H9 (cell line): ENCODE data around the gene PWWP2B. TPM values are rescaled to one million over a fixed set of nuclear protein-coding genes. Genes with fewer than 3 reads are reported as not detected.

Experiments
- DNase-seq: peaks from one replicate; pipeline ENCODE4 v3.0.0-alpha.2; 2017
- H2AFZ ChIP-seq: one replicate; pipeline ENCODE4 v1.6.1; 2013; ENCODE audit warnings: mild to moderate bottlenecking, low read length, control low read depth, moderate library complexity
- H2AK5ac ChIP-seq: 2 replicates; pipeline ENCODE4 v1.6.1; 2013; ENCODE audit warnings: low read length, control low read depth, mixed read lengths; ENCODE audit not compliant: insufficient read length
- H2BK120ac ChIP-seq: one replicate; pipeline ENCODE4 v1.6.1; 2013; ENCODE audit warnings: low read depth, mild to moderate bottlenecking, low read length, control low read depth, inconsistent platforms; ENCODE audit not compliant: poor library complexity, severe bottlenecking
- H2BK12ac ChIP-seq: 2 replicates; pipeline ENCODE4 v1.6.1; 2013; ENCODE audit warnings: low read length, control low read depth, mixed read lengths, low read depth; ENCODE audit not compliant: insufficient read length
- H2BK15ac ChIP-seq: 2 replicates; pipeline ENCODE4 v1.6.1; 2013; ENCODE audit warnings: low read depth, low read length, control low read depth
- H2BK20ac ChIP-seq: one replicate; pipeline ENCODE4 v1.6.1; 2013; ENCODE audit warnings: low read depth, mild to moderate bottlenecking, low read length, control low read depth, inconsistent platforms; ENCODE audit not compliant: poor library complexity, severe bottlenecking
- H2BK5ac ChIP-seq: 2 replicates; pipeline ENCODE4 v1.6.1; 2013; ENCODE audit warnings: low read length, control low read depth, mixed read lengths; ENCODE audit not compliant: insufficient read length
- H3K14ac ChIP-seq: 2 replicates; pipeline ENCODE4 v1.6.1; 2013; ENCODE audit warnings: low read length, control low read depth; ENCODE audit not compliant: insufficient read depth
- H3K18ac ChIP-seq: 2 replicates; pipeline ENCODE4 v1.6.1; 2013; ENCODE audit warnings: low read depth, mild to moderate bottlenecking, mixed read lengths, low read length, control low read depth; ENCODE audit not compliant: insufficient read length
- H3K23ac ChIP-seq: 2 replicates; pipeline ENCODE4 v1.6.1; 2013; ENCODE audit warnings: low read length, control low read depth, mixed read lengths, low read depth; ENCODE audit not compliant: insufficient read length
- H3K23me2 ChIP-seq: 2 replicates; pipeline ENCODE4 v1.6.1; 2013; ENCODE audit warnings: low read depth, mild to moderate bottlenecking, mixed read lengths, low read length, control low read depth; ENCODE audit not compliant: insufficient read length, poor library complexity, severe bottlenecking
- H3K27ac ChIP-seq: 2 replicates; pipeline ENCODE4 v1.5.1; 2013; ENCODE audit warnings: low read length, control low read depth, mixed read lengths, low read depth; ENCODE audit not compliant: insufficient read length
- H3K27me3 ChIP-seq: 2 replicates; pipeline ENCODE4 v1.6.1; 2013; ENCODE audit warnings: low read length, control low read depth, inconsistent platforms; ENCODE audit not compliant: insufficient read depth
- H3K4ac ChIP-seq: 2 replicates; pipeline ENCODE4 v1.6.1; 2013; ENCODE audit warnings: low read depth, mild to moderate bottlenecking, control low read depth, inconsistent platforms, low read length, moderate library complexity
- H3K4me1 ChIP-seq: 2 replicates; pipeline ENCODE4 v1.6.1; 2013; ENCODE audit warnings: low read length, control low read depth, inconsistent platforms; ENCODE audit not compliant: insufficient read depth
- H3K4me2 ChIP-seq: 2 replicates; pipeline ENCODE4 v1.6.1; 2013; ENCODE audit warnings: low read length, control low read depth, mixed read lengths; ENCODE audit not compliant: insufficient read length, insufficient read depth
- H3K56ac ChIP-seq: 2 replicates; pipeline ENCODE4 v1.6.1; 2013; ENCODE audit warnings: low read depth, mild to moderate bottlenecking, mixed read lengths, low read length, control low read depth; ENCODE audit not compliant: insufficient read length
- H3K79me1 ChIP-seq: 2 replicates; pipeline ENCODE4 v1.6.1; 2013; ENCODE audit warnings: low read depth, mild to moderate bottlenecking, moderate library complexity, low read length, control low read depth, inconsistent platforms; ENCODE audit not compliant: insufficient read depth, poor library complexity, severe bottlenecking
- H3K79me2 ChIP-seq: 2 replicates; pipeline ENCODE4 v1.6.1; 2013; ENCODE audit warnings: low read length, control low read depth, inconsistent platforms; ENCODE audit not compliant: insufficient read depth
- H3K9ac ChIP-seq: 2 replicates; pipeline ENCODE4 v1.6.1; 2013; ENCODE audit warnings: low read length, control low read depth, mixed read lengths; ENCODE audit not compliant: insufficient read length; ENCODE audit errors: extremely low read depth
- H3K9me3 ChIP-seq: one replicate; pipeline ENCODE4 v1.6.1; 2013; ENCODE audit warnings: low read depth, low read length, inconsistent platforms; ENCODE audit not compliant: control insufficient read depth
- H3T11ph ChIP-seq: one replicate; pipeline ENCODE4 v1.6.1; 2013; ENCODE audit warnings: mild to moderate bottlenecking, low read length, control low read depth, inconsistent platforms
- H4K20me1 ChIP-seq: one replicate; pipeline ENCODE4 v1.6.1; 2013; ENCODE audit not compliant: control insufficient read depth, insufficient read length, insufficient read depth
- H4K5ac ChIP-seq: 2 replicates; pipeline ENCODE4 v1.6.1; 2013; ENCODE audit warnings: low read depth, mild to moderate bottlenecking, mixed read lengths, low read length, control low read depth; ENCODE audit not compliant: insufficient read length
- H4K8ac ChIP-seq: replicated peaks from 2 replicates; pipeline ENCODE4 v1.6.1; 2013; ENCODE audit warnings: low read length, control low read depth, mixed read lengths, low read depth; ENCODE audit not compliant: insufficient read length
- H4K91ac ChIP-seq: 2 replicates; pipeline ENCODE4 v1.6.1; 2013; ENCODE audit warnings: low read depth, mild to moderate bottlenecking, moderate library complexity, mixed read lengths, low read length, control low read depth; ENCODE audit not compliant: insufficient read length
- H3K27ac Mint-ChIP-seq, 3 experiments: 2 replicates in 2 of 3; 3 replicates in 1 of 3; pipeline ENCODE4 v1.8.0; 2020 to 2021; ENCODE audit warnings: mixed read lengths in 3 of 3, mild to moderate bottlenecking in 1 of 3, moderate library complexity in 1 of 3
- H3K27me3 Mint-ChIP-seq: 2 replicates; pipeline ENCODE4 v1.8.0; 2021; ENCODE audit warnings: low read depth, mild to moderate bottlenecking, moderate library complexity, mixed read lengths
- H3K36me3 Mint-ChIP-seq, 3 experiments: 2 replicates in 2 of 3; 3 replicates in 1 of 3; pipeline ENCODE4 v1.8.0; 2020 to 2021; ENCODE audit warnings: low read depth in 3 of 3, mixed read lengths in 3 of 3; ENCODE audit not compliant: insufficient read depth in 1 of 3
- H3K4me1 Mint-ChIP-seq, 2 experiments: 2 replicates each; pipeline ENCODE4 v1.8.0; 2020; ENCODE audit warnings: mixed read lengths in 2 of 2
- H3K4me3 Mint-ChIP-seq, 2 experiments: 2 replicates in 1 of 2; 3 replicates in 1 of 2; pipeline ENCODE4 v1.8.0; 2020 to 2021; ENCODE audit warnings: mild to moderate bottlenecking in 2 of 2, mixed read lengths in 2 of 2, moderate library complexity in 1 of 2
- H3K9me3 Mint-ChIP-seq, 2 experiments: 2 replicates in 1 of 2; 3 replicates in 1 of 2; pipeline ENCODE4 v1.8.0; 2020; ENCODE audit warnings: mild to moderate bottlenecking in 2 of 2, mixed read lengths in 2 of 2, moderate library complexity in 1 of 2
- CTCF ChIP-seq: fragments of 200-600 bp; sonication (generic); conservative IDR thresholded peaks from 3 replicates; pipeline ENCODE4 v1.8.0; 2021; ENCODE audit warnings: antibody characterized with exemption, mild to moderate bottlenecking
- WGBS: extraction: QIAGEN DNeasy Blood & Tissue Kit; methylation state at CpG from one replicate; pipeline ENCODE4 v1.1.7; 2013; ENCODE audit warnings: missing lambda C conversion rate, low lambda C conversion rate, mixed read lengths; ENCODE audit not compliant: insufficient read length; ENCODE audit errors: extremely low coverage; 5-methylcytosine and 5-hydroxymethylcytosine counted together
- total RNA-seq: library from RNA; stranded (reverse); gene quantifications from 2 replicates; pipeline ENCODE4 v1.2.1, GENCODE V29; 2021

PWWP2B gene
- total RNA-seq, 1 experiment from 2014 or later = 10.0 TPM

- Histone ChIP-seq H2BK20ac (no peak overlapping the region), H4K8ac (no peak overlapping the region), H3K4me2 (no peak overlapping the region), H3K4me1 (no peaks in the 10 kb centered on the region; the same call in 1 of the 2 replicates), H2BK12ac (no peak overlapping the region), H4K20me1 (no peaks in the 10 kb centered on the region), H3K14ac (no peak overlapping the region), H2BK5ac (no peak overlapping the region), H4K5ac (no peak overlapping the region), H2BK15ac (no peak overlapping the region), H4K91ac (no peak overlapping the region), H3K56ac (no peak overlapping the region), H2AFZ (no peak overlapping the region), H3K23me2 (peaks cover 7% of the 10 kb centered on the region), H2AK5ac (no peak overlapping the region), H3T11ph (no peak overlapping the region), H3K27me3 (no peaks in the 10 kb centered on the region), H3K23ac (no peak overlapping the region), H3K27ac (no peak overlapping the region), H3K4ac (no peak overlapping the region), H3K18ac (no peak overlapping the region), H3K9ac (no peak overlapping the region), H2BK120ac (no peak overlapping the region), H3K79me2 (no peaks in the 10 kb centered on the region), H3K79me1 (no peaks in the 10 kb centered on the region), H3K9me3 (no peaks in the 10 kb centered on the region)
- no CpG with 5 or more reads among the region's 13 CpGs for WGBS
- Mint-ChIP-seq H3K9me3 (peaks cover 0 to 2% of the 10 kb centered on the region in 2 experiments; a peak in 1 of 5 replicates), H3K4me1 (peaks cover 16 to 22% of the 10 kb centered on the region in 2 experiments), H3K27ac (no peak overlapping the region), H3K4me3 (no peak overlapping the region; a peak in 1 of 5 replicates), H3K27me3 (peaks cover 11% of the 10 kb centered on the region), H3K36me3 (no peaks in the 10 kb centered on the region)
- DNase-seq = no peak
- no peak for TF ChIP-seq CTCF
Observed at GRCh38 chr10:132398566-132398991, 1.6 kb downstream of the PWWP2B start.
